ENCODE measurements around the gene ASXL1. TPM values are rescaled to one million over a fixed set of nuclear protein-coding genes. Genes with fewer than 3 reads are reported as not detected.

Gene ASXL1
- total and polyA plus RNA-seq, 4 donors, result 24.2 to 96.4 (median 44.4) TPM

GRCh38 chr20:32444474-32445220 lies 86.5 kb downstream of the ASXL1 start:
- H3K27me3 ChIP-seq (ENCODE audit: control insufficient read depth in 3 of 3, insufficient read depth in 3 of 3, low read length in 2 of 3), result no peaks in the 10 kb centered on the region
- no peak overlapping the region for H3K9ac ChIP-seq (ENCODE audit: insufficient read depth in 1 of 2, low read length in 2 of 2)
- no peak for TF ChIP-seq CTCF (IDR thresholded peaks at IDR 0.05; ENCODE audit: control extremely low read depth, extremely low read depth)
- H3K27ac ChIP-seq (ENCODE audit: low read depth in 1 of 2, low read length in 1 of 2), result no peak overlapping the region
- H3K36me3 ChIP-seq (ENCODE audit: control insufficient read depth in 4 of 4, insufficient read depth in 4 of 4, low read length in 4 of 4), result peaks cover 2 to 37% (median 18%) of the 10 kb centered on the region in 4 donors
- no peak for DNase-seq
- no peak overlapping the region for H3K4me3 ChIP-seq
- H3K4me1 ChIP-seq (ENCODE audit: control insufficient read depth in 5 of 5, insufficient read depth in 5 of 5, low read length in 5 of 5), result peaks cover 0 to 27% (median 6%) of the 10 kb centered on the region in 5 donors
- no peak for ATAC-seq (ENCODE audit: insufficient read depth, low FRiP score)
- no peaks in the 10 kb centered on the region for H3K9me3 ChIP-seq (ENCODE audit: control insufficient read depth in 4 of 4, insufficient read depth in 3 of 4, low read length in 3 of 4)
- WGBS, 2 donors, result 87% methylated on average over 7 of the region's 7 CpGs

- Histone ChIP-seq H3K27me3 (ENCODE audit: control insufficient read depth in 3 of 3, insufficient read depth in 3 of 3, low read length in 2 of 3) (no peaks in the 10 kb centered on the region), H3K27ac (ENCODE audit: low read depth in 1 of 2, low read length in 1 of 2) (no peak overlapping the region), H3K36me3 (ENCODE audit: control insufficient read depth in 4 of 4, insufficient read depth in 4 of 4, low read length in 4 of 4) (peaks cover 2 to 40% (median 16%) of the 10 kb centered on the region in 4 donors), H3K4me1 (ENCODE audit: control insufficient read depth in 5 of 5, insufficient read depth in 5 of 5, low read length in 5 of 5) (peaks cover 0 to 27% (median 13%) of the 10 kb centered on the region in 5 donors), H3K4me3 (no peak overlapping the region), H3K9me3 (ENCODE audit: control insufficient read depth in 4 of 4, insufficient read depth in 3 of 4, low read length in 3 of 4) (no peaks in the 10 kb centered on the region), H3K9ac (ENCODE audit: insufficient read depth in 1 of 2, low read length in 2 of 2) (no peak overlapping the region)
- TF ChIP-seq CTCF (IDR thresholded peaks at IDR 0.05; ENCODE audit: control extremely low read depth, extremely low read depth), result no peak
- no peak for ATAC-seq (ENCODE audit: insufficient read depth, low FRiP score)
- 35 to 49% methylated on average over 12 of the region's 12 CpGs for WGBS, 2 donors
- DNase-seq, result peak; percentile 47 to 53 (median 52)
These were observed 87.6 kb downstream of the ASXL1 start for GRCh38 chr20:32445539-32446273.

- Histone ChIP-seq H3K4me1 (ENCODE audit: control insufficient read depth in 5 of 5, insufficient read depth in 5 of 5, low read length in 5 of 5) (peaks cover 0 to 27% (median 14%) of the 10 kb centered on the region in 5 donors), H3K9me3 (ENCODE audit: control insufficient read depth in 4 of 4, insufficient read depth in 3 of 4, low read length in 3 of 4) (no peaks in the 10 kb centered on the region), H3K27me3 (ENCODE audit: control insufficient read depth in 3 of 3, insufficient read depth in 3 of 3, low read length in 2 of 3) (no peaks in the 10 kb centered on the region), H3K27ac (ENCODE audit: low read depth in 1 of 2, low read length in 1 of 2) (peak overlapping the region in 1 of 2 donors; percentile 37), H3K9ac (ENCODE audit: insufficient read depth in 1 of 2, low read length in 2 of 2) (no peak overlapping the region), H3K36me3 (ENCODE audit: control insufficient read depth in 4 of 4, insufficient read depth in 4 of 4, low read length in 4 of 4) (peaks cover 0 to 45% (median 17%) of the 10 kb centered on the region in 4 donors), H3K4me3 (no peak overlapping the region)
- WGBS, 2 donors, result 76% methylated on average over 14 of the region's 14 CpGs
- DNase-seq, result no peak
- no peak for ATAC-seq (ENCODE audit: insufficient read depth, low FRiP score)
- no peak for TF ChIP-seq CTCF (IDR thresholded peaks at IDR 0.05; ENCODE audit: control extremely low read depth, extremely low read depth)
These were observed 88.4 kb downstream of the ASXL1 start for GRCh38 chr20:32446301-32447100.

Data from lung (tissue), 12 donors.